ENCODE data around the gene CTDP1.
A peak's percentile ranks its signal among the peaks of the same experiment; 100 is the strongest.

CTDP1 gene

DNA sequence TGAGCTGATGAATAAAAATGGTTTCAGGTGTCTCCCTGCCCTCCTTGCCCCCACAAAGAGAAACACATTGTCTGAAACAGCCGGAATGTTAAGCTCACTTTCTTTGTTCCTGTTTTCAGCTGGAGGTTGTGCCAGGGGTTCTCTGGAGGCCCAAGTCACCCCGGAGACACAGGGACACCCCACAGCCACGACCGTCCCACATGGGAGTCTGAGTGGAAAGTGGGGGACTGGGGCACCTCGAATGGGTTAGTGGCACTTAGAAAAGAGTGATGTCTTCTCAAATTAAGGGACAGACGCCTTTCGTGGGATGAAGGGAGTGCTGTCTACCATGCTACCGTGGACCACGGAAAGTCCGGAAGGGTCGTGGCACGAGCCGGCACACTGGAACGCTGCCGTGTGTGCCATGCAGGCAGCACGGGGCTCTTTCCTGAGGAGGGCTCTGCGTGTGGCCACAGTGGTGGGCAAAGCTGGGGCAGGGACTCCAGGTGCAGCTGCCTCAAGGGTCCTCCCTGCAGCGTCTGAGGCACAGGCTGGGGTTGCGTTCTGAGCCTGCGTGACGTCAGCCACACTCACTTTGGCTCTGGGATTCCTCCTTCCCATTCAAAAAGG is 39.4 kb upstream of the CTDP1 start:
- in situ Hi-C loops (cut with HindIII; ENCODE audit: low sequenced_read_pairs): no loop called here
- no peak overlapping the region for H3K4me3 ChIP-seq (ENCODE audit: low read depth, low read length)
- no peak for DNase-seq (ENCODE audit: low read depth, low spot score)
- TF ChIP-seq, protein P1, sequence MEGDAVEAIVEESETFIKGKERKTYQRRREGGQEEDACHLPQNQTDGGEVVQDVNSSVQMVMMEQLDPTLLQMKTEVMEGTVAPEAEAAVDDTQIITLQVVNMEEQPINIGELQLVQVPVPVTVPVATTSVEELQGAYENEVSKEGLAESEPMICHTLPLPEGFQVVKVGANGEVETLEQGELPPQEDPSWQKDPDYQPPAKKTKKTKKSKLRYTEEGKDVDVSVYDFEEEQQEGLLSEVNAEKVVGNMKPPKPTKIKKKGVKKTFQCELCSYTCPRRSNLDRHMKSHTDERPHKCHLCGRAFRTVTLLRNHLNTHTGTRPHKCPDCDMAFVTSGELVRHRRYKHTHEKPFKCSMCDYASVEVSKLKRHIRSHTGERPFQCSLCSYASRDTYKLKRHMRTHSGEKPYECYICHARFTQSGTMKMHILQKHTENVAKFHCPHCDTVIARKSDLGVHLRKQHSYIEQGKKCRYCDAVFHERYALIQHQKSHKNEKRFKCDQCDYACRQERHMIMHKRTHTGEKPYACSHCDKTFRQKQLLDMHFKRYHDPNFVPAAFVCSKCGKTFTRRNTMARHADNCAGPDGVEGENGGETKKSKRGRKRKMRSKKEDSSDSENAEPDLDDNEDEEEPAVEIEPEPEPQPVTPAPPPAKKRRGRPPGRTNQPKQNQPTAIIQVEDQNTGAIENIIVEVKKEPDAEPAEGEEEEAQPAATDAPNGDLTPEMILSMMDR (IDR thresholded peaks at IDR 0.05; ENCODE audit: low read depth, low read length): no peak

DNA sequence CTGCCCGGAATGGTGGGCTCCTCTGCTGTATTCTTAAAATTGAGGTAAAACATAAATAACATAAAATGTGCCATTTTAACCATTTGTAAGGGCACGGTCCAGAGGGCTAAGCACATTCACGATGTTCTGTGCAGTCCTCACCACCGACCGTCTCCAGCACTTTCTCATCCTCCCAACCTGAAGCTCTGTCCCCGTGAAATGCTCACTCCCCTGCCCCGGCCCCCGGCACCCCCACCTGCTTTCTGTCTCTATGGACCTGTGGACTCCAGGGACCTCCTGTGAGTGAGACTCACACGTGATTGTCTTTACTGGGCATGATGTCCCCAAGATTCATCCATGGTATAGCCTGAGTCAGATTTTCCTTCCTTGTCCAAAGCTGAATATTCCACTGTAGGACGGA is 38.7 kb upstream of the CTDP1 start:
- TF ChIP-seq, protein P1 (IDR thresholded peaks at IDR 0.05; ENCODE audit: low read depth, low read length): no peak

DNA sequence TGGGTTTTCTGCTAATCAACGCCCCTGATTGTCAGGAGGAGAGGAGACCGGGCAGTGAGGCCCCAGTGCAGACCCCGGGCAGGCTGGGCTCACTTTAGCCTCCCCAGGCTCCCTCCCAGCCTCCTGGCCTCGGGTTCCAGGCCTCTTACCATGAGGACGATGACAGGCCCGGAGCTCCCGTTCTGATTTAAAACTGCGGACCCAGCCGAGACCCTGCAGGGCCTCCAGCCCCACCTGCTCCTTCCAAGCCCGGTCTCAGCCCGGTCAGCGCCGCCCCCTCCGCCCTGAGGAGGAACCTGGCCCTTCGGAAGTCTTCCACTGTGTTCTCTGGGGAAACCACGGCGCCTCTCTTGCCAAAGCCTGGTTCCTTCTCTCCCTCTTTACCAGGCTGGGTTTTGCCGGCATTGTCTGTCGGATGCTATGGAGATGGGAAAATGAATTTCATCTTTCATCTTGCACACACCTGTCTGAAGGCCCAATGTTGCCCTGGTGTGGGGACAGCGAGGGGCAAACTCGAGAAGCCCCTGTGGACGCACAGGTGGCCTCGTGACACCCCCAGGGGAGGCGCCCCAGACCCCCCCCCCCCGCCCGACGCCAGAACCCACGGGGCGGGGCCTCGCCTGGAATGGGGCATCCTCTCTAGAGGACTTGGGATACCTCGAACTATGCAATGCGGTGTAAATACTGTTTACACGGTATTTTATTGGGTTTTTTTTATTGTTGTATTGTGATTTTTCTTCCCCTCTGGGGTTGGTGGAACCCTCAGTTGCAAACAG is 37.7 kb upstream of the CTDP1 start:
- in situ Hi-C loops (cut with HindIII; ENCODE audit: low sequenced_read_pairs): no loop called here
- TF ChIP-seq, protein P1 (IDR thresholded peaks at IDR 0.05; ENCODE audit: low read depth, low read length): no peak
- H3K4me3 ChIP-seq (ENCODE audit: low read depth, low read length): no peak overlapping the region
- no peak for DNase-seq (ENCODE audit: low read depth, low spot score)

More for the DNA sequence above, 38.7 kb upstream of the CTDP1 start:
- H3K4me3 ChIP-seq (ENCODE audit: low read depth, low read length): no peak overlapping the region
- in situ Hi-C loops (cut with HindIII; ENCODE audit: low sequenced_read_pairs): no loop called here
- no peak for DNase-seq (ENCODE audit: low read depth, low spot score)

DNA sequence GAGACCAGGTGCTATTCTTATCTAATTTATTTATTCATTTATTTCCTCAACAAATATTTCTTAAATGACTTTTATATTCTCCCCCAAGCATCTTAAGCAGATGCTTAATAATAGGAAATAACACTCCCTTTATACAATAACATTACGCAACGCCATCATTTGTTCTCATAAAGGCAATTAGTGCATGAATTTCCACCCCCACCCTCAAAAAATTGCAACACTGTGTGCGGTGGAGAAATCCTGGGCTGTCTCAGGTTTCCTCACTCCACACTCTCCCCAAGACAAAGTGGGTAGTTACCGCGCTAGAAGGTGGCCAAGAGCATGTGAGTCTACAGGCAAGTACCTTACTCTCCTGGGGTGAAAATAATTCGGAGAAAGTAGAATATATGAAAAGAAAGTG is 37.0 kb upstream of the CTDP1 start:
- DNase-seq (ENCODE audit: low read depth, low spot score): no peak
- in situ Hi-C loops (cut with HindIII; ENCODE audit: low sequenced_read_pairs): no loop called here
- TF ChIP-seq, protein P1 (IDR thresholded peaks at IDR 0.05; ENCODE audit: low read depth, low read length): no peak
- no peak overlapping the region for H3K4me3 ChIP-seq (ENCODE audit: low read depth, low read length)

DNA sequence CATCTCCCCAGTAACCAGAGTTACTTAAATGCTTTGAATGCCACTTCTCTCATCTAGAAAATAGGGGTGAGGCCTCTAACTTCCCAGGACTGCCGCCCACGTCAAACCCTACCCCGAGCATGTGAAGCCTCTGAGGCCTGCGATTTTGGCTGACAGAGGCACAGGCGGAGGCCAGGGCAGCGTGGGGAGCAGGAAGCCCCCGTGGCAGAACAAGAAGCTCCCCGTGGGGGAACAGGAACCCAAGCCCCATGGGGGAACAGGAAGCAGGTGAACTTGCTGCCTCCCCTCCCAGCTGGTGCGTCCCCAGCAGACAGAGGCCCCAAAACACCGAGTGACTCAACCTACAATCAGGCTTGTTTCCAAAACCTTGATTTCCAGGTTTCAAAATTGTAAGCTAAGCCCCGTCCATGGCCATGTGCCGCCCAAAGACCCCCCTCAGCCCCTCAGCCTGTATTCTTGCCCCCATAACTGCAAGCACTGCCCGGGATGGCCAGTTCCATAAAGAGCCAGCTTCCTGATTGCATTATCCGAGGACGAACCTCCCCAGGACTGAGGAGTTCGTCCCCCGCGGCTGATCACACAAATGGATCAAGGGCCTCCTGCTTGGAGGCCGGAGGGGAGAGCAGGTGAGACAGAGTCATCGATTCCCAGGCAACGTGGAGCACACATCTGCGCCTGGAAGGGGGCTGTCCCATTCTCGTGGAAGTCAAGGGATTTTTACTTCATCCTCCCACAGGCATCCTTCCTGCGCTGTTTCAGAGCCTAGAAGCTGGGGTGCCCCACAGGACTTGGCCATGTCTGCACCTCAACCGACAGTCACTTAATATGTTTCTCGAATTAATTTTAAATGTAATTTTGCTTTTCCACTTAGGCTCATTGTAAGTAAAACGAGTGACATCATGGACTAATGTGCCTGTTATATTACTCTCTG is 36.3 kb upstream of the CTDP1 start:
- no peak for DNase-seq (ENCODE audit: low read depth, low spot score)
- TF ChIP-seq, protein P1 (IDR thresholded peaks at IDR 0.05; ENCODE audit: low read depth, low read length): no peak
- no peak overlapping the region for H3K4me3 ChIP-seq (ENCODE audit: low read depth, low read length)
- in situ Hi-C loops (cut with HindIII; ENCODE audit: low sequenced_read_pairs): no loop called here

DNA sequence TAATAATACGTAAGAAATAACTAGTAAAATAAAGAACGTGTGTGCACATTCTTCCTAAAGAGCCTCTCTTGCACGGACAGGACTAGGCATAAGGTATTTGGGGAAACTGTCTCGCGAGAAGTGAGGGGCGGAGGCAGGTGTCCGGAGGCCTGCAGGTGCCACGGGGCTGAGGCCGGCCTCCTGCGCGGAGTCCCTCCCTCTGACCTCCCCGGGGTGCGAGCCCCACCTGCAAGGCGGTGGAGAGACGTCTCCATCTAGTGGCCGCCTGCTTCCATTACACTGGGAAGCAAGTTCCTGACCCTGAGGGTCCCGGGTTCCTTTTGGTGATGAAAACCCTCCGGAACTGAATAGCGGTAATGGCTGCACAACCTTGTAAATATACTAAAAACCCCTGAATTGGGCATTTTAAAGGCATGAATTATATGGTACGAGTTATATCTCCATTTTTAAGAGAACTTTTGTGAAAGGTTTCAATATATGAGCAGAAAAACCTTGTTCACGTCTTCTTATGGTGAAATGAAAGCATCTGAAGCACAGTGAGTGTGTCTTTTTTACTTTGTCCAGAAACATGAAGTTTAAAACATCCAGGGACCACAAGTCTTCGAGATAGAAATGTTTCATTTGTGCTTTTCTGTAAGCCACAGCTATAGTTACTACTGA is 35.5 kb upstream of the CTDP1 start:
- H3K4me3 ChIP-seq (ENCODE audit: low read depth, low read length): no peak overlapping the region
- peak; percentile 43 for DNase-seq (ENCODE audit: low read depth, low spot score)
- TF ChIP-seq, protein P1 (IDR thresholded peaks at IDR 0.05; ENCODE audit: low read depth, low read length): peak; percentile 94
- in situ Hi-C loops (cut with HindIII; ENCODE audit: low sequenced_read_pairs): no loop called here

Data from astrocyte of the spinal cord (primary cell).